ENCODE data around the gene VEGFB.

Gene VEGFB

GRCh38 chr11:64216879-64217278 lies 17.5 kb upstream of the VEGFB start:
- Histone ChIP-seq H3K9ac (ENCODE audit: low read depth, low read length) (no peak overlapping the region), H3K27ac (ENCODE audit: low read depth, low read length) (no peak overlapping the region), H3K9me3 (ENCODE audit: control insufficient read depth, insufficient read depth, low read length) (no peaks in the 10 kb centered on the region), H3K4me3 (ENCODE audit: low read depth, low read length) (no peak overlapping the region), H3K36me3 (ENCODE audit: control insufficient read depth, insufficient read depth, low read length) (peaks cover 19% of the 10 kb centered on the region), H3K4me1 (ENCODE audit: control insufficient read depth, insufficient read depth, low read length) (no peaks in the 10 kb centered on the region), H3K27me3 (ENCODE audit: control insufficient read depth, insufficient read depth, low read length) (no peaks in the 10 kb centered on the region)

- no peaks in the 10 kb centered on the region for H3K4me1 ChIP-seq (ENCODE audit: control insufficient read depth, insufficient read depth, low read length)
- H3K27me3 ChIP-seq (ENCODE audit: control insufficient read depth, insufficient read depth, low read length) = no peaks in the 10 kb centered on the region
- H3K36me3 ChIP-seq (ENCODE audit: control insufficient read depth, insufficient read depth, low read length) = peaks cover 33% of the 10 kb centered on the region
- no peak overlapping the region for H3K4me3 ChIP-seq (ENCODE audit: low read depth, low read length)
- no peak overlapping the region for H3K27ac ChIP-seq (ENCODE audit: low read depth, low read length)
- no peaks in the 10 kb centered on the region for H3K9me3 ChIP-seq (ENCODE audit: control insufficient read depth, insufficient read depth, low read length)
- no peak overlapping the region for H3K9ac ChIP-seq (ENCODE audit: low read depth, low read length)
Observed at GRCh38 chr11:64218628-64219353, 15.6 kb upstream of the VEGFB start.

GRCh38 chr11:64219354-64219684 lies 15.1 kb upstream of the VEGFB start:
- Histone ChIP-seq H3K36me3 (ENCODE audit: control insufficient read depth, insufficient read depth, low read length) (peaks cover 38% of the 10 kb centered on the region), H3K27me3 (ENCODE audit: control insufficient read depth, insufficient read depth, low read length) (no peaks in the 10 kb centered on the region), H3K9me3 (ENCODE audit: control insufficient read depth, insufficient read depth, low read length) (no peaks in the 10 kb centered on the region), H3K27ac (ENCODE audit: low read depth, low read length) (no peak overlapping the region), H3K4me3 (ENCODE audit: low read depth, low read length) (no peak overlapping the region), H3K9ac (ENCODE audit: low read depth, low read length) (no peak overlapping the region), H3K4me1 (ENCODE audit: control insufficient read depth, insufficient read depth, low read length) (no peaks in the 10 kb centered on the region)

GRCh38 chr11:64219755-64220154 lies 14.6 kb upstream of the VEGFB start:
- no peaks in the 10 kb centered on the region for H3K9me3 ChIP-seq (ENCODE audit: control insufficient read depth, insufficient read depth, low read length)
- H3K9ac ChIP-seq (ENCODE audit: low read depth, low read length) = no peak overlapping the region
- no peak overlapping the region for H3K4me3 ChIP-seq (ENCODE audit: low read depth, low read length)
- H3K36me3 ChIP-seq (ENCODE audit: control insufficient read depth, insufficient read depth, low read length) = peaks cover 42% of the 10 kb centered on the region
- no peak overlapping the region for H3K27ac ChIP-seq (ENCODE audit: low read depth, low read length)
- no peaks in the 10 kb centered on the region for H3K4me1 ChIP-seq (ENCODE audit: control insufficient read depth, insufficient read depth, low read length)
- H3K27me3 ChIP-seq (ENCODE audit: control insufficient read depth, insufficient read depth, low read length) = no peaks in the 10 kb centered on the region

GRCh38 chr11:64220271-64220670 lies 14.1 kb upstream of the VEGFB start:
- Histone ChIP-seq H3K36me3 (ENCODE audit: control insufficient read depth, insufficient read depth, low read length) (peaks cover 38% of the 10 kb centered on the region), H3K4me1 (ENCODE audit: control insufficient read depth, insufficient read depth, low read length) (no peaks in the 10 kb centered on the region), H3K9me3 (ENCODE audit: control insufficient read depth, insufficient read depth, low read length) (no peaks in the 10 kb centered on the region), H3K27me3 (ENCODE audit: control insufficient read depth, insufficient read depth, low read length) (no peaks in the 10 kb centered on the region), H3K27ac (ENCODE audit: low read depth, low read length) (no peak overlapping the region), H3K9ac (ENCODE audit: low read depth, low read length) (no peak overlapping the region), H3K4me3 (ENCODE audit: low read depth, low read length) (no peak overlapping the region)

GRCh38 chr11:64220798-64221197 lies 13.6 kb upstream of the VEGFB start:
- H3K4me3 ChIP-seq (ENCODE audit: low read depth, low read length) = no peak overlapping the region
- no peak overlapping the region for H3K27ac ChIP-seq (ENCODE audit: low read depth, low read length)
- H3K9ac ChIP-seq (ENCODE audit: low read depth, low read length) = no peak overlapping the region
- peaks cover 38% of the 10 kb centered on the region for H3K36me3 ChIP-seq (ENCODE audit: control insufficient read depth, insufficient read depth, low read length)
- H3K9me3 ChIP-seq (ENCODE audit: control insufficient read depth, insufficient read depth, low read length) = no peaks in the 10 kb centered on the region
- no peaks in the 10 kb centered on the region for H3K27me3 ChIP-seq (ENCODE audit: control insufficient read depth, insufficient read depth, low read length)
- H3K4me1 ChIP-seq (ENCODE audit: control insufficient read depth, insufficient read depth, low read length) = no peaks in the 10 kb centered on the region

GRCh38 chr11:64222651-64223000 lies 11.8 kb upstream of the VEGFB start:
- peaks cover 8% of the 10 kb centered on the region; the same call in 1 of the 2 replicates for H3K4me1 ChIP-seq (ENCODE audit: control insufficient read depth, insufficient read depth, low read length)
- peaks cover 38% of the 10 kb centered on the region for H3K36me3 ChIP-seq (ENCODE audit: control insufficient read depth, insufficient read depth, low read length)
- no peak overlapping the region for H3K27ac ChIP-seq (ENCODE audit: low read depth, low read length)
- no peak overlapping the region for H3K4me3 ChIP-seq (ENCODE audit: low read depth, low read length)
- no peak overlapping the region for H3K9ac ChIP-seq (ENCODE audit: low read depth, low read length)
- no peaks in the 10 kb centered on the region for H3K27me3 ChIP-seq (ENCODE audit: control insufficient read depth, insufficient read depth, low read length)
- H3K9me3 ChIP-seq (ENCODE audit: control insufficient read depth, insufficient read depth, low read length) = no peaks in the 10 kb centered on the region

GRCh38 chr11:64223001-64223651 lies 11.3 kb upstream of the VEGFB start:
- H3K4me3 ChIP-seq (ENCODE audit: low read depth, low read length) = no peak overlapping the region
- no peaks in the 10 kb centered on the region for H3K9me3 ChIP-seq (ENCODE audit: control insufficient read depth, insufficient read depth, low read length)
- peaks cover 38% of the 10 kb centered on the region for H3K36me3 ChIP-seq (ENCODE audit: control insufficient read depth, insufficient read depth, low read length)
- no peak overlapping the region for H3K27ac ChIP-seq (ENCODE audit: low read depth, low read length)
- peaks cover 8% of the 10 kb centered on the region; the same call in 1 of the 2 replicates for H3K4me1 ChIP-seq (ENCODE audit: control insufficient read depth, insufficient read depth, low read length)
- no peak overlapping the region for H3K9ac ChIP-seq (ENCODE audit: low read depth, low read length)
- H3K27me3 ChIP-seq (ENCODE audit: control insufficient read depth, insufficient read depth, low read length) = no peaks in the 10 kb centered on the region

GRCh38 chr11:64224151-64224890 lies 10.1 kb upstream of the VEGFB start:
- Histone ChIP-seq H3K27me3 (ENCODE audit: control insufficient read depth, insufficient read depth, low read length) (no peaks in the 10 kb centered on the region), H3K9ac (ENCODE audit: low read depth, low read length) (no peak overlapping the region), H3K4me1 (ENCODE audit: control insufficient read depth, insufficient read depth, low read length) (peaks cover 8% of the 10 kb centered on the region; the same call in 1 of the 2 replicates), H3K36me3 (ENCODE audit: control insufficient read depth, insufficient read depth, low read length) (peaks cover 38% of the 10 kb centered on the region), H3K27ac (ENCODE audit: low read depth, low read length) (no peak overlapping the region), H3K4me3 (ENCODE audit: low read depth, low read length) (no peak overlapping the region), H3K9me3 (ENCODE audit: control insufficient read depth, insufficient read depth, low read length) (no peaks in the 10 kb centered on the region)

- Histone ChIP-seq H3K9me3 (ENCODE audit: control insufficient read depth, insufficient read depth, low read length) (no peaks in the 10 kb centered on the region), H3K27ac (ENCODE audit: low read depth, low read length) (no peak overlapping the region), H3K4me1 (ENCODE audit: control insufficient read depth, insufficient read depth, low read length) (peaks cover 8% of the 10 kb centered on the region; the same call in 1 of the 2 replicates), H3K27me3 (ENCODE audit: control insufficient read depth, insufficient read depth, low read length) (no peaks in the 10 kb centered on the region), H3K9ac (ENCODE audit: low read depth, low read length) (peak overlapping the region; percentile 11), H3K36me3 (ENCODE audit: control insufficient read depth, insufficient read depth, low read length) (peaks cover 34% of the 10 kb centered on the region), H3K4me3 (ENCODE audit: low read depth, low read length) (peak overlapping the region; percentile 73)
Observed at GRCh38 chr11:64224891-64225607, 9.3 kb upstream of the VEGFB start.

Data from HUES48 (cell line).